Brain microvascular endothelial cell (primary cell): ENCODE measurements around the gene ARHGEF19.
"Not testable (repeated sequence)": the region's sequence is repeated elsewhere in the genome, so short reads cannot be mapped to it uniquely, and the experiment has no call there.

Experiments
- DNase-seq: peaks from one replicate; pipeline ENCODE4 v3.0.0-alpha.2; 2020
- H3K27ac ChIP-seq: fragments of 250-450 bp; sonication (Bioruptor Pico); 2 replicates; pipeline ENCODE4 v1.5.1; 2020; ENCODE audit warnings: mild to moderate bottlenecking, moderate library complexity
- H3K27me3 ChIP-seq: fragments of 250-450 bp; sonication (Bioruptor Pico); replicated peaks from 2 replicates; pipeline ENCODE4 v1.5.1; 2020; ENCODE audit warnings: mild to moderate bottlenecking
- H3K36me3 ChIP-seq: fragments of 250-450 bp; sonication (Bioruptor Pico); replicated peaks from 2 replicates; pipeline ENCODE4 v1.5.1; 2020; ENCODE audit warnings: mild to moderate bottlenecking
- H3K4me3 ChIP-seq: 2 replicates; pipeline ENCODE4 v1.5.1; 2011; ENCODE audit warnings: low read depth, mild to moderate bottlenecking, control low read depth, low read length, moderate library complexity
- in situ Hi-C: cut with HindIII; loops from 2 replicates; pipeline ENCODE4 v1.10.0; 2017; ENCODE audit warnings: low sequenced_read_pairs, low pct_ligation_motif_present
- TF ChIP-seq, protein P1 (sequence below): IDR thresholded peaks from 2 replicates; pipeline ENCODE4 v1.5.1; 2011; ENCODE audit warnings: low read depth, mild to moderate bottlenecking, moderate library complexity, low read length, control low read depth, inconsistent platforms; ENCODE audit errors: missing control alignments

ARHGEF19 gene

DNA sequence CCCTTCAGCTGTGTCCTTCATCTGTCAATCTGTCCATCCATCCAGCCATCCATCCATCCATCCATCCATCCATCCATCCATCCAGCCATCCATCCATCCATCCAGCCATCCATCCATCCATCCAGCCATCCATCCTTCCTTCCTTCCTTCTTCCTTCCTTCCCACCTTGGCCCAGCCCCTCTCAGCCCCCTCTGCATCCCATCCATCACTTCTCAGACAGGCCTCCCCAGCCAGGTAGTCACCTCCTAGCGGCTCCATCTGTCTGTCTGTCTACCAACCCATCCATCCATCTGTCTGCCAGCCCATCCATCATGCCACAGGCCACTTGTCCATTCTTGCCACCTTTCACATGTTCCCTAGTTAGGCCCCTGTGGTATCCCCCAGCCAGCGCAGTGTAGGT is 46.3 kb downstream of the ARHGEF19 start:
- H3K27ac ChIP-seq = no peak overlapping the region
- H3K27me3 ChIP-seq = no peaks in the 10 kb centered on the region
- no peaks in the 10 kb centered on the region for H3K36me3 ChIP-seq
- no peak overlapping the region for H3K4me3 ChIP-seq
- TF ChIP-seq, protein P1, sequence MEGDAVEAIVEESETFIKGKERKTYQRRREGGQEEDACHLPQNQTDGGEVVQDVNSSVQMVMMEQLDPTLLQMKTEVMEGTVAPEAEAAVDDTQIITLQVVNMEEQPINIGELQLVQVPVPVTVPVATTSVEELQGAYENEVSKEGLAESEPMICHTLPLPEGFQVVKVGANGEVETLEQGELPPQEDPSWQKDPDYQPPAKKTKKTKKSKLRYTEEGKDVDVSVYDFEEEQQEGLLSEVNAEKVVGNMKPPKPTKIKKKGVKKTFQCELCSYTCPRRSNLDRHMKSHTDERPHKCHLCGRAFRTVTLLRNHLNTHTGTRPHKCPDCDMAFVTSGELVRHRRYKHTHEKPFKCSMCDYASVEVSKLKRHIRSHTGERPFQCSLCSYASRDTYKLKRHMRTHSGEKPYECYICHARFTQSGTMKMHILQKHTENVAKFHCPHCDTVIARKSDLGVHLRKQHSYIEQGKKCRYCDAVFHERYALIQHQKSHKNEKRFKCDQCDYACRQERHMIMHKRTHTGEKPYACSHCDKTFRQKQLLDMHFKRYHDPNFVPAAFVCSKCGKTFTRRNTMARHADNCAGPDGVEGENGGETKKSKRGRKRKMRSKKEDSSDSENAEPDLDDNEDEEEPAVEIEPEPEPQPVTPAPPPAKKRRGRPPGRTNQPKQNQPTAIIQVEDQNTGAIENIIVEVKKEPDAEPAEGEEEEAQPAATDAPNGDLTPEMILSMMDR = no peak
- in situ Hi-C loops = no loop called here
- no peak for DNase-seq

DNA sequence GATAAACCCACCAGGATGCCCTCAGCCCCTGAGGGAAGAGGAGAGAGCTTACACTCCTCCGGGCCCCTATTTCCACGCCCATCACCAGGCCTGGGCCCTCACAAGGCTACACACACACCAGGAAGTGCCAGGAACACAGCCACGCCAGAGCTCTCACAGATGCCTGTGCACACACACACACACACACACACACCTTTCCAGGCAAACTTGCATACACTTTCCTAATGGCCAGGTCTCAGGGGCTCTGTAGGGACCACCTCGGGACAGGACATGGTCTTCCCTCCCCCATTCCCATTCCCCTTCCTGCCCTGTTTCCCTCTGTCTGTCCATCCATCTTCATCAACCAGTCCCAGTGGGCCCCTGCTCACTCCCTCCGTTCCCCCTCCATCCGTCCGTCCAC is 46.9 kb downstream of the ARHGEF19 start:
- in situ Hi-C loops = no loop called here
- DNase-seq = no peak
- no peaks in the 10 kb centered on the region for H3K36me3 ChIP-seq
- TF ChIP-seq, protein P1 = no peak
- H3K4me3 ChIP-seq = no peak overlapping the region
- H3K27me3 ChIP-seq = no peaks in the 10 kb centered on the region
- no peak overlapping the region for H3K27ac ChIP-seq

DNA sequence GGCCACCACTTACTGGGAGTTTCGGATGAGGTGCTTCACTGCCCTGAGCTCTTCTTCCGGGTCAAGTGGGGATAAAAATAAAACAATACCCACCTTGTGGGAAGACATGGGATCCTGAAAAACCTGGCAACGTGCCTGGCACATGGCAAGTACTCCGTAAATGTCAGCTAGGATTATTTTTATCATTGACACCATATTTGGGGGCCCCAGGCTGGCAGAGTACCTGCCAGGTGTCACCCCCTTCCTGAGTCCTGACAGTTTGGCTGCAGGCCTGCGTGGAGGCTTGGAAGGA is 47.4 kb downstream of the ARHGEF19 start:
- no peaks in the 10 kb centered on the region for H3K36me3 ChIP-seq
- in situ Hi-C loops = no loop called here
- no peak overlapping the region for H3K27ac ChIP-seq
- H3K27me3 ChIP-seq = no peaks in the 10 kb centered on the region
- DNase-seq = no peak
- H3K4me3 ChIP-seq = no peak overlapping the region
- TF ChIP-seq, protein P1 = no peak

GRCh38 chr1:16164213-16165072 is 48.0 kb downstream of the ARHGEF19 start:
- peak; percentile 98 for DNase-seq
- H3K4me3 ChIP-seq = no peak overlapping the region
- in situ Hi-C loops = no loop called here
- peak overlapping the region; percentile 7 for H3K27ac ChIP-seq
- H3K36me3 ChIP-seq = no peaks in the 10 kb centered on the region
- H3K27me3 ChIP-seq = no peaks in the 10 kb centered on the region
- TF ChIP-seq, protein P1 = no peak

DNA sequence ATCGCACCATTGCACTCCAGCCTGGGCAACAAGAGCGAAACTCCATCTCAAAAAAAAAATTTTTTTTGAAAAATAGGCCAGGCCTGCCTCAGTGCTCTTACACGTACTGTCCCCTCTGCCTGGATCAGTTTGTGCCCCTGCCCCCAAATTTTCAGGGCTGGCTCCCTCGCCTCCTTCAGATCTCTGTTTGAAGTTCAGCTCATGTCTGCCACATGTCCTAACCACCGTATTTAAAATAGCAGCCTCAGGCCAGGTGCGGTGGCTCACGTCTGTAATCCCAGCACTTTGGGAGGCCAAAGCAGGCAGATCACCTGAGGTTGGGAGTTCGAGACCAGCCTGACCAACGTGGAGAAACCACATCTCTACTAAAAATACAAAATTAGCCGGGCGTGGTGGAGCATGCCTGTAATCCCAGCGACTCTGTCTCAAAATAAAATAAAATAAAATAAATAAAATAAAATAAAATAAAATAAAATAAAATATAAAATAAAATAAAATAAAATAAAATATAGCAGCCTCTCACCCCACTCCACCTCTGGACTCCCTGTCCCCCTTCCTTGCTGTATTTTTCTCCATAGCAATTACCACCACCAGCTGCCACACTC is 48.7 kb downstream of the ARHGEF19 start:
- H3K27ac ChIP-seq, in situ Hi-C loops, H3K27me3 ChIP-seq: not testable (repeated sequence)

GRCh38 chr1:16162163-16162822 is 50.2 kb downstream of the ARHGEF19 start:
- H3K36me3 ChIP-seq = no peaks in the 10 kb centered on the region
- no peak for DNase-seq
- no peaks in the 10 kb centered on the region for H3K27me3 ChIP-seq
- no peak overlapping the region for H3K4me3 ChIP-seq
- in situ Hi-C loops = no loop called here
- TF ChIP-seq, protein P1 = no peak
- H3K27ac ChIP-seq = no peak overlapping the region

More for the DNA sequence above, 48.7 kb downstream of the ARHGEF19 start:
- H3K36me3 ChIP-seq, DNase-seq, H3K4me3 ChIP-seq: not testable (repeated sequence)
